K562 (cell line): ENCODE data around the gene PINK1. TPM values are rescaled to one million over a fixed set of nuclear protein-coding genes. Genes with fewer than 3 reads are reported as not detected.

Source experiments
- ATF7 ChIP-seq: fragments of 450-650 bp; IDR thresholded peaks from 2 replicates; pipeline ENCODE4 v1.7.1; 2014; ENCODE audit warnings: mild to moderate bottlenecking, moderate library complexity
- CUX1 ChIP-seq: fragments of 200-800 bp; sonication (Bioruptor generic); IDR thresholded peaks from 2 replicates; pipeline ENCODE4 v1.6.1; 2016; ENCODE audit warnings: missing genetic modification characterization, missing compliant biosample characterization
- DEAF1 ChIP-seq: fragments of 450-650 bp; formaldehyde crosslinking; IDR thresholded peaks from 2 replicates; pipeline ENCODE4 v1.4.0; 2020; ENCODE audit warnings: mild to moderate bottlenecking, moderate library complexity
- E2F3 ChIP-seq: fragments of 250-450 bp; sonication (Bioruptor Pico); IDR thresholded peaks from 2 replicates; pipeline ENCODE4 v1.4.0; 2020; ENCODE audit warnings: mild to moderate bottlenecking
- E2F5 ChIP-seq: sonication (generic); formaldehyde crosslinking; IDR thresholded peaks from 2 replicates; pipeline ENCODE4 v1.8.0; 2022; ENCODE audit warnings: mild to moderate bottlenecking, missing genetic modification reagents
- EP300 ChIP-seq: IDR thresholded peaks from 2 replicates; pipeline ENCODE4 v1.6.1; 2012; ENCODE audit warnings: low read length, improper control_type of control experiment
- ETS1 ChIP-seq: conservative IDR thresholded peaks from 2 replicates; pipeline ENCODE4 v1.6.1; 2011; ENCODE audit warnings: low read depth, mild to moderate bottlenecking, low read length; ENCODE audit not compliant: control insufficient read depth
- FOXJ3 ChIP-seq: sonication (generic); formaldehyde crosslinking; IDR thresholded peaks from 2 replicates; pipeline ENCODE4 v1.4.0; 2020; ENCODE audit warnings: mild to moderate bottlenecking, missing genetic modification reagents
- HDAC1 ChIP-seq, 2 experiments: fragments of 450-650 bp; IDR thresholded peaks; 2 replicates each; pipeline ENCODE4 v1.6.1; 2016 to 2017; ENCODE audit warnings: inconsistent platforms in 1 of 2, mild to moderate bottlenecking in 1 of 2, moderate library complexity in 1 of 2
- HMGN3 ChIP-seq: IDR thresholded peaks from 2 replicates; pipeline ENCODE4 v1.6.1; 2011; ENCODE audit warnings: borderline replicate concordance, low read depth, mild to moderate bottlenecking, mixed read lengths, low read length; ENCODE audit not compliant: insufficient read length; ENCODE audit errors: extremely low read depth
- KDM5B ChIP-seq: fragments of 200-600 bp; sonication (generic); IDR thresholded peaks from 2 replicates; pipeline ENCODE4 v1.6.1; 2012; ENCODE audit warnings: low read depth, mild to moderate bottlenecking, moderate library complexity, low read length, control low read depth, inconsistent platforms; ENCODE audit not compliant: insufficient replicate concordance
- MTF1 ChIP-seq: fragments of 250-450 bp; sonication (Bioruptor Pico); IDR thresholded peaks from 2 replicates; pipeline ENCODE4 v1.9.0; 2021; ENCODE audit warnings: moderate library complexity, mild to moderate bottlenecking, inconsistent platforms, borderline replicate concordance
- NR1H2 ChIP-seq: sonication (generic); formaldehyde crosslinking; IDR thresholded peaks from 2 replicates; pipeline ENCODE4 v1.4.0; 2020; ENCODE audit warnings: mild to moderate bottlenecking, missing genetic modification reagents
- PHB ChIP-seq: fragments of 250-450 bp; sonication (Bioruptor Pico); IDR thresholded peaks from 2 replicates; pipeline ENCODE4 v1.5.0; 2021
- TAF15 ChIP-seq: fragments of 200-400 bp; formaldehyde crosslinking; IDR thresholded peaks from 2 replicates; pipeline ENCODE4 v1.6.1; 2017; ENCODE audit warnings: mild to moderate bottlenecking, low read depth, low read length, moderate library complexity
- TCF3 ChIP-seq: sonication (generic); formaldehyde crosslinking; IDR thresholded peaks from 2 replicates; pipeline ENCODE4 v1.4.0; 2020; ENCODE audit warnings: mild to moderate bottlenecking, missing genetic modification reagents
- TEAD2 ChIP-seq: fragments of 450-650 bp; IDR thresholded peaks from 2 replicates; pipeline ENCODE4 v1.6.1; 2016; ENCODE audit warnings: missing genetic modification characterization, control low read depth, missing compliant biosample characterization
- TFE3 ChIP-seq: fragments of 450-650 bp; formaldehyde crosslinking; IDR thresholded peaks from 2 replicates; pipeline ENCODE4 v1.4.0; 2020; ENCODE audit warnings: mild to moderate bottlenecking, mixed read lengths
- YBX1 ChIP-seq: fragments of 450-650 bp; IDR thresholded peaks from 2 replicates; pipeline ENCODE4 v1.7.1; 2016; ENCODE audit warnings: mild to moderate bottlenecking
- polyA plus RNA-seq, 8 experiments: library from polyadenylated mRNA; depleted of rRNA in 4 of 8; stranded (reverse) in 5 of 8; unstranded in 3 of 8; fragments of >200 nt; fragmentation: Nextera tagmentation in 2 of 8; fragmentation: Illumina TruSeq in 1 of 8; extraction: Ambion mirVana in 2 of 8; extraction: Trizol in 1 of 8; gene quantifications; 2 replicates each; pipeline versions ENCODE4 v1.2.1 to v1.2.3, GENCODE V29; 2011 to 2014; ENCODE audit warnings: inconsistent platforms in 1 of 8, missing spikeins in 1 of 8
- total RNA-seq, 7 experiments: library from RNA; depleted of rRNA in 6 of 7; stranded (reverse); fragments of >200 nt in 6 of 7; fragmentation: Illumina TruSeq in 2 of 7; extraction: Trizol in 2 of 7; gene quantifications; 2 replicates each; pipeline versions ENCODE4 v1.2.1 to v1.2.3, GENCODE V29; 2011 to 2021; ENCODE audit warnings: low replicate concordance in 1 of 7

Gene PINK1
- total and polyA plus RNA-seq, 9 of the 15 experiments (the other 6 are each of a cell fraction or from before 2014, with no cell fraction given) = 1.5 to 11.3 (median 6.8) TPM

- TF ChIP-seq CUX1 (CRISPR knock-in tag) (no peak), PHB (CRISPR knock-in tag) (no peak), ATF7 (peak; percentile 67; the same call in 1 of the 2 replicates), DEAF1 (no peak), TFE3 (CRISPR knock-in tag) (no peak), EP300 (no peak), TCF3 (CRISPR knock-in tag) (no peak), HDAC1 (IDR thresholded peaks at IDR 0.05) (no peak), TAF15 (no peak), HMGN3 (no peak), NR1H2 (CRISPR knock-in tag) (no peak), KDM5B (no peak), E2F3 (CRISPR knock-in tag) (no peak), TEAD2 (tag) (no peak), E2F5 (CRISPR knock-in tag) (no peak), MTF1 (CRISPR knock-in tag) (no peak), ETS1 (no peak), YBX1 (no peak), FOXJ3 (CRISPR knock-in tag) (no peak)
Observed at GRCh38 chr1:20630729-20631128, 2.5 kb upstream of the PINK1 start (continued).
